Daoy (cell line): Measurements from ENCODE around the gene IRF9. TPM values are rescaled to one million over a fixed set of nuclear protein-coding genes. Genes with fewer than 3 reads are reported as not detected.

Source experiments
- DNase-seq: peaks from one replicate; pipeline ENCODE4 v3.0.0-alpha.2; 2015; ENCODE audit warnings: low read depth
- total RNA-seq: library from RNA; depleted of rRNA; stranded (reverse); fragments of >200 nt; shearing (Covaris generic); gene quantifications from 2 replicates; pipeline ENCODE4 v1.2.3, GENCODE V29; 2014

The IRF9 gene
- total RNA-seq, 1 experiment from 2014 or later, result 7.9 TPM

- DNase-seq, result no peak
Observed at GRCh38 chr14:24147761-24148428, 13.2 kb upstream of the IRF9 start.

- no peak for DNase-seq
Observed at GRCh38 chr14:24149302-24149969, 11.6 kb upstream of the IRF9 start.

- no peak for DNase-seq
Observed at GRCh38 chr14:24150061-24150460, 11.0 kb upstream of the IRF9 start.

GRCh38 chr14:24150567-24150966, 10.5 kb upstream of the IRF9 start:
- no peak for DNase-seq

- no peak for DNase-seq
Observed at GRCh38 chr14:24150993-24151392, 10.1 kb upstream of the IRF9 start.

- DNase-seq, result no peak
Observed at GRCh38 chr14:24151404-24152080, 9.5 kb upstream of the IRF9 start.

- DNase-seq, result no peak
Observed at GRCh38 chr14:24155100-24155499, 6.0 kb upstream of the IRF9 start.

GRCh38 chr14:24156840-24157239, 4.2 kb upstream of the IRF9 start:
- no peak for DNase-seq

- no peak for DNase-seq
Observed at GRCh38 chr14:24157331-24157730, 3.7 kb upstream of the IRF9 start.

- no peak for DNase-seq
Observed at GRCh38 chr14:24159777-24160498, 1.1 kb upstream of the IRF9 start.

- DNase-seq, result no peak
Observed at GRCh38 chr14:24160499-24160849, 591 bp upstream of the IRF9 start.

GRCh38 chr14:24162093-24162492, 1.0 kb downstream of the IRF9 start:
- no peak for DNase-seq

GRCh38 chr14:24164518-24164991, 3.5 kb downstream of the IRF9 start:
- DNase-seq, result no peak

GRCh38 chr14:24165785-24166184, 4.7 kb downstream of the IRF9 start:
- DNase-seq, result no peak

- DNase-seq, result no peak
Observed at GRCh38 chr14:24167469-24168114, 6.5 kb downstream of the IRF9 start.

- DNase-seq, result no peak
Observed at GRCh38 chr14:24171422-24172260, 10.6 kb downstream of the IRF9 start, which contains the start of gene REC8. Gene REC8 (plus strand): TSS chr14:24172080. CDS start chr14:24172553, 473 bp downstream.

- DNase-seq, result no peak
Observed at GRCh38 chr14:24172261-24172860, 11.3 kb downstream of the IRF9 start.

GRCh38 chr14:24172871-24173281, 11.8 kb downstream of the IRF9 start:
- DNase-seq, result no peak

- no peak for DNase-seq
Observed at GRCh38 chr14:24176599-24176998, 15.5 kb downstream of the IRF9 start.
